Upper lobe of left lung (tissue), 6 donors: ENCODE data around the gene BEND6. TPM values are rescaled to one million over a fixed set of nuclear protein-coding genes. Genes with fewer than 3 reads are reported as not detected.

Experiments
- ATAC-seq, 2 donors: fragments of 200-7000 bp; cut with Tn5 transposase; one replicate each; pipeline ENCODE4 v1.9.1; 2022; ENCODE audit warnings: mild to moderate bottlenecking in 2 of 2, moderate library complexity in 2 of 2; ENCODE audit not compliant: low FRiP score in 2 of 2
- DNase-seq, 2 donors: peaks; one replicate each; pipeline ENCODE4 v3.0.0-alpha.2; 2019 to 2020
- H3K27ac ChIP-seq, 4 donors: fragments of 200-600 bp; sonication (generic); one replicate each; pipeline ENCODE4 v1.5.1; 2016 to 2019
- H3K27me3 ChIP-seq, 4 donors: fragments of 200-600 bp; sonication (generic); one replicate each; pipeline ENCODE4 v1.5.1; 2017 to 2019
- H3K36me3 ChIP-seq, 4 donors: fragments of 200-600 bp; sonication (generic); one replicate each; pipeline ENCODE4 v1.5.1; 2016 to 2019
- H3K4me1 ChIP-seq, 4 donors: fragments of 200-600 bp; sonication (generic); one replicate each; pipeline ENCODE4 v1.5.1; 2018 to 2019
- H3K4me3 ChIP-seq, 4 donors: fragments of 200-600 bp; sonication (generic); one replicate each; pipeline ENCODE4 v1.5.1; 2017 to 2019; ENCODE audit warnings: mild to moderate bottlenecking in 2 of 4, moderate library complexity in 1 of 4
- H3K9me3 ChIP-seq, 4 donors: fragments of 200-600 bp; sonication (generic); one replicate each; pipeline ENCODE4 v1.5.1; 2018 to 2019
- CTCF ChIP-seq, 6 experiments: fragments of 450-650 bp in 4 of 6; fragments of 200-600 bp in 2 of 6; sonication (generic) in 2 of 6; IDR thresholded peaks; one replicate each; pipeline ENCODE4 v1.5.1; 2016 to 2019; ENCODE audit warnings: antibody characterized with exemption in 6 of 6
- EP300 ChIP-seq, 4 donors: sonication (generic); formaldehyde crosslinking; IDR thresholded peaks; one replicate each; pipeline ENCODE4 v1.5.1; 2017; ENCODE audit warnings: antibody characterized with exemption in 4 of 4, control low read depth in 2 of 4
- POLR2A ChIP-seq, 4 donors: fragments of 450-650 bp; IDR thresholded peaks; one replicate each; pipeline ENCODE4 v1.5.1; 2016 to 2017; ENCODE audit warnings: antibody characterized with exemption in 4 of 4, mild to moderate bottlenecking in 2 of 4
- POLR2AphosphoS5 ChIP-seq, 2 donors: sonication (generic); formaldehyde crosslinking; IDR thresholded peaks; one replicate each; pipeline ENCODE4 v1.5.1; 2017; ENCODE audit warnings: antibody characterized with exemption in 2 of 2
- WGBS, 2 donors: methylation state at CpG; one replicate each; pipeline ENCODE4 v1.1.5; 2017 to 2018; 5-methylcytosine and 5-hydroxymethylcytosine counted together
- total RNA-seq, 6 donors: library from RNA; depleted of rRNA in 4 of 6; stranded (reverse); fragments of >200 nt in 4 of 6; gene quantifications; one replicate each; pipeline versions ENCODE4 v1.1.0 to v1.2.1, GENCODE V29; 2016 to 2021
- donor health status: DM: no; HTN: no; CAD: no; lungs with moderate emphysema.
- donor health status: DM: no; HTN: yes; CAD: no; lungs with severe emphysema.

BEND6 gene
- total RNA-seq, 6 donors from 2014 or later, result 0.29 to 1.1 (median 0.30) TPM; not detected in 3

DNA sequence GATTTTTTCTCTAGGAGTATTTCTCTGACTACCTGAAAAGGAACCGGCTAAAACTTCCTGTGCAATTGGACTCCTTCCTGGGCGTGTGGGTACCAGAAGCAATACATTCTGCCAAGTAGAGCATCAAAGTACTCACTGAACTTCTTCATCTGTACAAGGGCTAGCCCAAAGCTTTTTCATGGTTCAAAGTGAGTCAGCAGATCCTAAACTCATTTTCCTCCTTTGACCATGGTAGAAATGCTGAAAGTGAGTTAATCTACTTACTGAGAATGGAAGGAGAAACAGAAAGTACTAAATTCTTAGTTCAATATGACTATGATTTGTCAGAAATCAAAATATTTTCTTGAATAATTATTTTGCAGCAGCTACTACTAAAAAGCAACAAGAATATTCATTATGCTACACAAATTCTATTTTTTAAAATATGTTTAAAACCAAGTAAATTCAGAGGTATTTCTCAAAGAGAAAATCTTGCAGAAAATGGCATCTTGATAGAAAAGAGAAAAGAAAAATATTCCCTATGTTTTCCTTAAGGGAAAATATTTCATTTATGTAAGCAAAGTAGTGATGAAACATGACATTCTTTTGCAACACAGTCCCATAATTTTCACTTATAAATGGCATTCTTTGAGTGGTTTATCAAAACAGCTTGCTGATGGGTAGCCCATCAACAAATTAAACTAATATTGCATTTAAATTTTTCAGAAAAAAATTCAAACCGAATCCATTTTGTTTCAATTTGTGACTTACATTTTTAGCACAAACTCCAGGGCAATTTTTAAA, 3.7 kb upstream of the BEND6 start:
- TF ChIP-seq EP300 (IDR thresholded peaks at IDR 0.05), result no peak
- TF ChIP-seq CTCF (IDR thresholded peaks at IDR 0.05), result no peak
- no peak for TF ChIP-seq POLR2AphosphoS5 (IDR thresholded peaks at IDR 0.05)
- TF ChIP-seq POLR2A (IDR thresholded peaks at IDR 0.05), result no peak
- peaks cover 13 to 30% (median 20%) of the 10 kb centered on the region in 4 donors for H3K4me1 ChIP-seq
- WGBS, 2 donors, result 59 to 68% methylated on average over 3 of the region's 3 CpGs
- peaks cover 0 to 17% (median 4%) of the 10 kb centered on the region in 4 donors for H3K27me3 ChIP-seq
- H3K4me3 ChIP-seq, result no peak overlapping the region
- ATAC-seq, result no peak
- no peaks in the 10 kb centered on the region for H3K36me3 ChIP-seq
- no peak overlapping the region for H3K27ac ChIP-seq
- H3K9me3 ChIP-seq, result no peaks in the 10 kb centered on the region
- no peak for DNase-seq

DNA sequence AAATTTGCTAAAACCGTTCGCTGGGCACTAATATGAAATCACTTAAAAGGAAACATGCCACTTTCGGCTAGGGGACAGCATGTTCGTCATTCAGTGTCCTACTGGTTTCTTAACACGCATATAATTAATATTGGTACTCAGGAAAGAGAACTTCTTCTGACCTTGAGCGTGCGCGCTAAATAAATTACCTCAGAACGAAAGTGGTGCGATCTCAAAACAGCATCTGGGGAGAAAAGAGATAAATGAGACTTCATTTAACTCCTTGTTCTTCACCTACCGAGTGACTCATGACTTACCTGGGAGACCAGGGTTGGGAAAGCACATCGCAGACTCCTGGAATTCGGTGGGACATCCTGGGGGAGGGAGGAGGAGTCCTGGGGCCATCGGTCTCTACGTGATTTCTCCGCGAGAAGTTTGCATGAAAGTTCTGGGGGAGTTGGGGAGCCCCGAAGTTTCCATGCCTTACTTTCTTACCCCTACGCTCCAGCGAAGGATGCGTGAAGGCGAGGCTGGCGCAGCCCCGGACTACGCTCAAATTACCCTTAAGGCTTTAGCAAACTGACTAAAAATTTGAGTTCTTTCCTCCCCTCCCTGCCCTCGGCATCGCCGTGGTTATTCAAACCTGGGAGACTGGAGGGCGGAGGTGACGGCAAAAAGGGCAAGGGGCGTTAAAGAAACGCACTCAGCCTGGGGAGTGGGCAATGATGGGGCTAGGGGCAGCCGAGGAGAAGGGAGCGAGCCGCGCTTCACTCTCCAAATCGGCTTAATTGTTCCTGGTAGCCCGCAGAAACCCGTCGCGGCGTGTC, 1.1 kb upstream of the BEND6 start:
- TF ChIP-seq CTCF (IDR thresholded peaks at IDR 0.05) (no peak), POLR2A (IDR thresholded peaks at IDR 0.05) (no peak), EP300 (IDR thresholded peaks at IDR 0.05) (no peak), POLR2AphosphoS5 (IDR thresholded peaks at IDR 0.05) (no peak)

DNA sequence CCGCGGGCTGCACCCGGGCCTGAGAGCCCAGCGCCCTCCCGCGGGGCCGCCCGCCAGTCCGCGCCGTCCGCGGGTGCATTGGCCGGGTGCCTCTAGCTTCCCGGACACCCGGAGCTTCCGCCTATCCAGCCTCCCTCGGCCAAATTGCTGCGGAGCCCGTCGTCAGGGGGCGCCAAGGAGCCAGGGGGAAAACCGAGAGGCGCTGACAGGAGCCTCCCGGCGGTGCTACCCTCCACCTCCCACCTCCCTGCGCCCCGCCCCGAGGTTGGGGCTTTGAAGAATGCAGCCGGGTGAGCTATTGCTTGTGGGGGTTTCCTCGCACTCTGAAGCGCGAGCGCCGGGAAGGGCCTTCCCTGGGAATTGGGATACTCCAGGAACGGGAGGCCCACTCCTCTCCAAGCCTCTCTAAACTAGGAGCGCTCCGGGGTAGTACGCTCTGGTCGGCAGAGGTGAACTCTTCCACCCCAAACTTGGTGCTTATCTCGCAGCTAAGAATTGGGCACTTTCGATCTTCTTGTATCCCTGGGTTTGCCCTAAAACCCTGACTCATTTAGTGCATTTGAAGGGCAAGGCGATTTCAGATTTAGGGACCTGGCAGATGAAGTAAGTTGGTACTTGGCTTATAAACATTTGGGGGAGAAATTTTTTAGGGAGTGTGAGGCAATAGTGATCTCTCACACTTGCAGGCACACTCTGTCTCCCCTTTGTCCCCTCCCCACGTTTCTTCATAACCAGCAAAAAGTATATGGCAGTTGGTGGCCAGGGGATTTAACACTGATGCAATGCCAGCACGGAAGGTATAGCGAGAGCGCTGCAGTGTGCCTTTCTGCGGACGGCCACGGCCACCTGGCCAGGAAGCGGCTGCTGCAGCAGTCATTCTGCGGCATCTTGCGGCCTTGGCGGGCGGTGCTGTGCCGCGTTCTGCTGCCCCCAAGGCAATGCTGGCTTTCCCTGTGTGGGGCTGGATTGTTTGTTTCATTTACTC, 556 bp downstream of the BEND6 start:
- WGBS, 2 donors, result 1% methylated on average over 15 to 28 of the region's 57 CpGs
- peak; percentile 80 to 86 for ATAC-seq
- H3K9me3 ChIP-seq, result no peaks in the 10 kb centered on the region
- H3K4me1 ChIP-seq, result peaks cover 13 to 30% (median 20%) of the 10 kb centered on the region in 4 donors
- H3K27ac ChIP-seq, result peak overlapping the region in 1 of 4 donors; percentile 62
- TF ChIP-seq POLR2A (IDR thresholded peaks at IDR 0.05) (no peak), POLR2AphosphoS5 (IDR thresholded peaks at IDR 0.05) (no peak), CTCF (IDR thresholded peaks at IDR 0.05) (peak; percentile 49 to 69 (median 60)), EP300 (IDR thresholded peaks at IDR 0.05) (no peak)
- H3K4me3 ChIP-seq, result peak overlapping the region; percentile 22 to 79 (median 63)
- no peaks in the 10 kb centered on the region for H3K36me3 ChIP-seq
- peaks cover 0 to 17% (median 4%) of the 10 kb centered on the region in 4 donors for H3K27me3 ChIP-seq
- peak; percentile 67 to 95 for DNase-seq

More for the DNA sequence above, 1.1 kb upstream of the BEND6 start:
- Histone ChIP-seq H3K36me3 (no peaks in the 10 kb centered on the region), H3K9me3 (no peaks in the 10 kb centered on the region), H3K4me3 (peak overlapping the region; percentile 29 to 79 (median 63)), H3K27me3 (peaks cover 0 to 17% (median 4%) of the 10 kb centered on the region in 4 donors), H3K4me1 (peaks cover 13 to 30% (median 20%) of the 10 kb centered on the region in 4 donors), H3K27ac (no peak overlapping the region)
- 3 to 4% methylated on average over 36 to 42 of the region's 42 CpGs for WGBS, 2 donors
- DNase-seq (peak in 1 of 2 donors; percentile 32), ATAC-seq (no peak)

- no peak overlapping the region for H3K4me3 ChIP-seq
- peaks cover 13 to 30% (median 20%) of the 10 kb centered on the region in 4 donors for H3K4me1 ChIP-seq
- no peak overlapping the region for H3K27ac ChIP-seq
- TF ChIP-seq POLR2A (IDR thresholded peaks at IDR 0.05) (no peak), EP300 (IDR thresholded peaks at IDR 0.05) (no peak), CTCF (IDR thresholded peaks at IDR 0.05) (no peak), POLR2AphosphoS5 (IDR thresholded peaks at IDR 0.05) (no peak)
- ATAC-seq (no peak), DNase-seq (no peak)
- H3K9me3 ChIP-seq, result no peaks in the 10 kb centered on the region
- H3K36me3 ChIP-seq, result no peaks in the 10 kb centered on the region
- H3K27me3 ChIP-seq, result peaks cover 0 to 17% (median 4%) of the 10 kb centered on the region in 4 donors
- WGBS, 2 donors, result 66 to 69% methylated on average over 4 of the region's 4 CpGs
These were observed 1.6 kb downstream of the BEND6 start for GRCh38 chr6:56956491-56956890.
